HG03025 (cell line): ENCODE data around the gene TMED6.

Experiments used
- ATAC-seq: cut with Tn5 transposase; IDR thresholded peaks from one replicate; pipeline ENCODE4 v1.9.1; 2021; ENCODE audit warnings: mild to moderate bottlenecking, moderate library complexity; ENCODE audit not compliant: unreplicated experiment, low FRiP score

TMED6 gene

DNA sequence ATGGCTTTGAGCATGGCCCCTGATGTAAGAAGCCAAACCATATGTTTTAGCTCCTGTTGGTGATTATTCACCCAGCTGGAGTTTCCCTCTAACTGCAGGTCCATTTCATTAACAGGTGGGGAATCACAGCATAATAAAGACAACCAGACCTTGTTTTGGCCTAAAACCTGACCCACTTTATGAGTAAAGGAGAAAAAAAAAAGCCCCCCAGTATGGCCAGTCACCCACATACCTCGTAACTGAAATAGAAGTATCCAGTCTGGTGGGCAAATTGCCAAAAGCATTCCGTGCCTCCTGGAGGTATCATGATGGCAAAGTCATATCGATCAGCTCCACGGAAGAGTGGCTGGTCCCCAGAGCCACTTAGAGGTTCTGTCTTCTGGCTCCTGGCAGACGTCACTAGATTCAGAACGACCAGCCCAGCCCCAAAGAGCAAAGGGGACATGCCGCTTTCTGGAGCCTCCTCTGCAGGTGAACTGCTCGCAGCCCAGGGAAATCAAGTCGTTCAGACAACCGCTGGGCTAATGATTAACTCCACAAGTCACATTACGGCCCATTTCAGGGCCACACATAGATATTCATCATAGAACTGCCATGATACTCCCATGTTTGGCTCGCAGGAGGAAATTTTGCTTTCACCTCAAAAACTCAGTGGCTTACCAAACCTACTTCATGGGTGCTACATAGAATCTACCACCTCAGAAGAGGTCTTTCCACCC is at the start of gene TMED6:
TMED6 (minus strand) TSS at position 478 of the 719 bp plus-strand sequence; CDS start at position 445, 33 bp downstream.
- no peak for ATAC-seq

DNA sequence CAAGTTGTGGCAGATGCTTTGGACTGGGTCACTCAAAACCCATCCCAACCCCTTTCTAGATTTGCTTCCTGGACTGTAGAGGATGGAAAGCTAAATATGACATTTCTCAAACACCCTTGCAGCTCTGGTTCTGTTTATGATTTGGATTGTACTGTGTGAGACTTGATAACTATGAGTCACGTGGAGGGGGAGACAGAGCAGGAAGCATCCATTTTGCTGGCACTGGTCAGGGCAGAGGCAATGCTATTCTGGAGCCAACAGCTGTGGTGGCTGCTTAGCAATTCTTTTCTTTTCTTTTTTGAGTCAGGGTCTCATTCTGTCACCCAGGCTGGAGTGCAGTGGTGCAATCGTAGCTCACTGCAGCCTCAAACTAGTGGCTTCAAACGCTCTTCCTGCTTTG is 47.8 kb upstream of the TMED6 start:
- ATAC-seq = no peak

- ATAC-seq = no peak
These were observed 46.4 kb upstream of the TMED6 start for GRCh38 chr16:69397821-69398521.

DNA sequence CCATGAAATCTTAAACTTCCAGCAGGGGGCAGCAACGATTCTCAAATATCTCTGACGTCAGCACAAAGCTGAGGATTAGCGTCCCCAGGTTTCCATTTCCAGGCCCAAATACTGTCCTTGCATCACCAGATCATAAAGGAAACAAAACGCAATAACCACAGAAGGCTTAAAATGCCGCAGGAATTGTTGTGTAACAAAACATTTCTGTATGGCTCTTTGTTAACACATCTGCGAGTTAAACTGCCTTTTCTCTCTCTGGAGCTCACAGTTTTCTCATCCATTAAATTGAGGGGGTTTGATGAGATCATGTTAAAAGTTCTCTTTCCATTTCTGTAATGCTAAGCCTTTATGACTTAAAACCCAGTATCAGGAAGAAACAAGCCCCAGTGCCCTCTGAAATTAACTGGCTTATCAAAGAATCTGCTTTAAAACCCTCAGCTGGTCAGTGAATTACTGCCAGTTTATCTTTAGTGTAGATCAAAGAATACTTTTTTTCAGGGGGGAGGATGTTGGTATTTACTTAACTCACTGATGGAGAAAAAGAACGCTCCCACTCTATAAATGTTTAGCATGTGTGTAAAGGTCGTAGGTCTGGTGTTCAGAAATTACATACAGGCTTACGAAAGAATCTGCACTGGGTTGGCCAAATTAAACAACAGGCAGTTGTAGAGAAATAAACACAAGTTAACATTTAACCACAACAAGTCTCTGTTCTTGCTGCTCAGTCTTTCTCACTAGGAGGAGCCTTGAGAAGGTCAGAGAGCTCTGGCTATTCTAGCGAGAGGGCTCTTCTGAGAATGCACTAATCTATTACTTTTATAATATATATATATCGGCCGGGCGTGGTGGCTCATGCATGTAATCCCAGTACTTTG is 44.8 kb upstream of the TMED6 start:
- ATAC-seq = no peak

DNA sequence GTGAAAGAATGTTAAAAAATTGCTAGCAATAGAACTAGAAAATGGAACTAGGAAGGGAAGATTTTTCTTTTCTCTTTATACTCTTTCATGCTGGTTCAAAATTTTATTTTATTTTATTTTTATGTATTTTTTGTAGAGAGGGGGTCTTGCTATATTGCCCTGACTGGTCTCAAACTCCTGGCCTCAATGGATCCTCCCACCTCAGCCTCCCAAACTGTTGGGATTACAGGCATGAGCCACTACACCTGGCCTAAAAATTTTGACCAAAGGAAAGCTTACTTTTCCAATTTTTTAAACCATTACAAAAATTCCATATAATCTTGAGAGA is 44.2 kb upstream of the TMED6 start:
- no peak for ATAC-seq

GRCh38 chr16:69393898-69394849 is 42.6 kb upstream of the TMED6 start:
- no peak for ATAC-seq

GRCh38 chr16:69386596-69386995 is 35.0 kb upstream of the TMED6 start:
- ATAC-seq = no peak

- ATAC-seq = no peak
These were observed 33.4 kb upstream of the TMED6 start for GRCh38 chr16:69384974-69385373.

- no peak for ATAC-seq
These were observed 30.8 kb upstream of the TMED6 start for GRCh38 chr16:69382421-69382820.

DNA sequence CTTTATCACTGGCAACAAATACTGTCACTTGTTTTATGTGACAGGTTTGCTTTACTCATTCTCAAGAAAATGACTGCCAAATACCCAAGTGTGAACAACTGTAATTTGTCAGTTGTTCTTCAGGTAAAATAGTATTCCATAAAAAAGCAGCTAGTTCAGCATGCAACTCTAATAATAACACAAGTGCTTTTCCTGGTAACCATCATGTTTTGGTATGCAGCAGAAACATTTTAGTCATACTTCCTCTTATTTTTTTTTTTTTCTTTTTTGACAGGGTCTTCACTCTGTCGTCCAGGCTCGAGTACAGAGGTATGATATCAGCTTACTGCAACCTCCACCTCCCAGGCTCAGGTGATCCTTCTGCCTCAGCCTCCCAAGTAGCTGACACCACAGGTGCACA is 29.6 kb upstream of the TMED6 start:
- ATAC-seq = no peak

DNA sequence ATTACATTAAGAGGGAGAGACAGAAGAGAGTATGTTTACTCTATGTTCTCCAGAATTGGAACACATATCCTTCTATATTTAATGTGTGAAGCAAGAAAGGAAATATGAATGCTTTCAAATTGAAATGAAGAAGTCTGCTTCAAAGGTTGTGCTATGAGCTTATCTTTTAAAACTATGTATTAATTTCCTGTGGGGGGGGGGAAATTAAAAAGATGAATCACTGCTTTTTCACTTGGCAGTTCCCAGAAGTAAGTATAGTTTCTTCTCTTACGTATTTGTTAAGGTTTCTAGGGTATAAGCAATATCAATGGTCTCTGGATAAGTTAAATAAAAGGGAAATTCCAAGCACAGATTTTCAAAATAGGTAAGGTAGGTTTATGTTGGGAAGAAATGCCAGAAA is 27.2 kb upstream of the TMED6 start:
- no peak for ATAC-seq

DNA sequence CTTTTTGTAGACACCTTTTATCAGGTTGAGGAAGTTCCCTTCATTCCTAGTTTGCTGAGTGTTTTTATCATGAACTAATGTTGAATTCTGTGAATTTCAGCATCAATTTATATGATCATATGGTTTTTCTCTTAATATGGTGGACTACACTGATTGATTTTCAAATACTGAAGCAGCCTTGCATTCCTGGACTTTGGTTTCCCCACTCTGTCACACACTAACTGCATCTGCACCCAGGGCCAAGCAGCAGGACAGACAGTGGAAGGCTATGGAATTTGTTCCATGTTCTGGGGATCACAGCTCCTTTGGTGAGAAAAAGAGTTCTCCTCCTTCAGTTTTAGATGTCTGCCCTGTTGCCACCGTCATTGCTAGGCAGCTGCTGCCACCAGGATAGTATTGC is 26.4 kb upstream of the TMED6 start:
- no peak for ATAC-seq

GRCh38 chr16:69376393-69377059 is 24.9 kb upstream of the TMED6 start:
- no peak for ATAC-seq

- no peak for ATAC-seq
These were observed 21.4 kb upstream of the TMED6 start for GRCh38 chr16:69373019-69373418.

- ATAC-seq = no peak
These were observed 20.0 kb upstream of the TMED6 start for GRCh38 chr16:69371564-69371963.

DNA sequence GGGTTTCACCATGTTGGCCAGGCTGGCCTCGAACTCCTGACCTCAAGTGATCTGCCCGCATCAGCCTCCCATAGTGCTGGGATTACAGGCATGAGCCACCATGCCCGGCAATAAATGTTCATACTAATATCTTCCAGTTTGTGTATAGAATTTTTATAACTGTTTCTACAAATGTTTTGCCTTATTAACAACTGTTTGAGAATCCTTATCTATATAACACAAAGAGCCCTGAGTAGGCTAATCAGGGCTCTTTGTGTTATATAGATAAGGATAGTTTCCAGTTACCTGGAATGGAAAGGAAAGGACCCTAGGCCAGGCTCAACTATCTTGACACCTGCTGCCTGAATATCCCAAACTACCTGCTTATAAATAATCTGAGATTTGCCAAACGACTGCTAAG is 17.3 kb upstream of the TMED6 start:
- no peak for ATAC-seq

DNA sequence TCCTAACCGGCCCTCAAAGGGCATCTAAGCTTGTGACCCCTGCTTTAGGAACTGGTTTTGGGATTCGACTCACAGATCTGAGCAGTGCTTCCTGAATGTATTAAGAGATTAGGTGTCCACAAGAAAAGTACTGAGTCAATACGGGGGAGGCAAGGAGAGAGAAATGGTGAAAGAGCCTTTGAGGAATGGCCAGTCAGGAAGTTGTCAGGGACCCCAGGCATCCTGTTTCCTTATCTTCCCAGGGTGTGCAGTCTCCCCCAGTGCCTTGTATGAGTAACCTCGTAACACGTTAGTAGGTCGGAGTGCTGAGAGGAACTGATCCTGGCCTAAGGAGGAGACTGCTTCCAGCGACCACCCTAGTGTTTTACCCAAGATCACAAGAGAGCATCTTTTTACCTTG is 16.4 kb upstream of the TMED6 start:
- ATAC-seq = no peak

DNA sequence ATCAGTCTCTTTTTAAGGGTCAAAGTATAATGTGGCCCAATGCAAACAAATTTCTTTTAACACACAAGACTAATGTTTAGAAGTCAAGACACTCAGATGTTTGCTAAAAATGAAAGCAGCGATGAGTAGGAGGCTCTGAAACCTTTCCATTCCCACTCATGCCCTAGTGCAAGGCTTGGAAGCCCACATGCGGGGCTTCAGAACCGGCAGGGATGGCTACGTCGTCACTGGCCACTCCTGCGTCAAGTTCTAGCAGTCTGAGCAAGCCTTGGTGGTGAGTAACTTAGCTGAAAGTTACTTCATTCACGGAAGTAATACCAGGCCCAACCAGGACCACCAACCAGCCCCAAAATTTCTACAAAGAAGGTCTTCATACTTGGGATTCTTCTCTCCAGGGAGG is 14.8 kb upstream of the TMED6 start:
- no peak for ATAC-seq

DNA sequence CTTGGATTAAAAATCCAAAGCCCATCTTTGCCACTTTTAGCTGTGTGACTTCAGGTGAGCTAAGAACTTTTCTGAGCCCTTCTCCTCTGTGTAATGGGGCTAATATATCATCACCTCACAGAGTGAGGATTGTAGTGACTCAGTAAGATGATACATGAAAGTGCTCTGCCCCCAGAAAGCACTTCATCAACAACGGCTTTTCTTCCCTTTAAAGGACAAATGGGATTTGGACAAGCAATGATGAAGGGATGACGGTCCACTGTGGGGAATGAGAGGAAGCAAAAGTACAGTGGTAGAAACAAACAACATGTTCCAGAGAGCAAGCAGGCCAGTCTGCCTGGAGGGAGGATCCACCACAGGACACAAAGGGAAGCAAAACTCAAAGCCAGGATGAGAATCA is 14.3 kb upstream of the TMED6 start:
- no peak for ATAC-seq

- no peak for ATAC-seq
These were observed 12.5 kb upstream of the TMED6 start for GRCh38 chr16:69364088-69364487.
